Heart left ventricle (tissue), 13 donors: ENCODE measurements around the gene GK2.

Experiments
- CTCF ChIP-seq, 12 donors: fragments of 200-600 bp; sonication (generic) in 4 of 12; IDR thresholded peaks; one replicate each; pipeline versions ENCODE4 v1.5.0 to v1.8.0; 2018 to 2022; ENCODE audit warnings: antibody characterized with exemption in 12 of 12, mild to moderate bottlenecking in 5 of 12
- POLR2A ChIP-seq, 2 donors: fragments of 450-650 bp; IDR thresholded peaks; one replicate each; pipeline ENCODE4 v1.6.1; 2017; ENCODE audit warnings: antibody characterized with exemption in 2 of 2, mild to moderate bottlenecking in 2 of 2, moderate library complexity in 2 of 2
- donor health status: ischemic (EF 13 %, LVEDD 7.1; RV severe dilation, severe dysfunction).
- donor health status: DM: no; HTN: yes; CAD: no.
- donor health status: DM: no; HTN: no; CAD: no.
- donor health status: ischemic (EF 25% LVEDD 6.9; RV normal size, moderate dysfunction).
- donor health status: ischemic (EF 25% LVEDD 5.7; RV mildly dilated, moderate dysfunction).
- donor health status: ischemic (EF 35%, LVEDD 5.7; RV mildly dilated, moderate dysfunction).
- donor health status: nonischemic (EF 11% LVEDD 7.7; RV severe dilation, severe dysfunction).
- donor health status: DM: yes; HTN: yes; CAD: no.
- donor health status: PGD.
- donor health status: ischemic (EF 29% LVEDD 5.4; RV normal size, mild dysfunction).
- donor health status: nonischemic (EF 23%, LVEDD 6.1; RV moderate dilation, normal function).

- TF ChIP-seq CTCF (IDR thresholded peaks at IDR 0.05) (no peak), POLR2A (IDR thresholded peaks at IDR 0.05) (no peak)
Measured at GRCh38 chr4:79366422-79366821, 41.6 kb downstream of the GK2 start.
